NCI-H460 (cell line): ENCODE results near the gene KAT2A. TPM values are rescaled to one million over a fixed set of nuclear protein-coding genes. Genes with fewer than 3 reads are reported as not detected.

Experiments used
- DNase-seq: peaks from one replicate; pipeline ENCODE4 v3.0.0-alpha.2; 2016; ENCODE audit warnings: low read depth; ENCODE audit errors: extremely low read depth
- total RNA-seq: library from RNA; depleted of rRNA; stranded (reverse); fragments of >200 nt; shearing (Covaris generic); gene quantifications from 2 replicates; pipeline ENCODE4 v1.2.3, GENCODE V29; 2014

The KAT2A gene
- total RNA-seq, 1 experiment from 2014 or later = 23.4 TPM

DNA sequence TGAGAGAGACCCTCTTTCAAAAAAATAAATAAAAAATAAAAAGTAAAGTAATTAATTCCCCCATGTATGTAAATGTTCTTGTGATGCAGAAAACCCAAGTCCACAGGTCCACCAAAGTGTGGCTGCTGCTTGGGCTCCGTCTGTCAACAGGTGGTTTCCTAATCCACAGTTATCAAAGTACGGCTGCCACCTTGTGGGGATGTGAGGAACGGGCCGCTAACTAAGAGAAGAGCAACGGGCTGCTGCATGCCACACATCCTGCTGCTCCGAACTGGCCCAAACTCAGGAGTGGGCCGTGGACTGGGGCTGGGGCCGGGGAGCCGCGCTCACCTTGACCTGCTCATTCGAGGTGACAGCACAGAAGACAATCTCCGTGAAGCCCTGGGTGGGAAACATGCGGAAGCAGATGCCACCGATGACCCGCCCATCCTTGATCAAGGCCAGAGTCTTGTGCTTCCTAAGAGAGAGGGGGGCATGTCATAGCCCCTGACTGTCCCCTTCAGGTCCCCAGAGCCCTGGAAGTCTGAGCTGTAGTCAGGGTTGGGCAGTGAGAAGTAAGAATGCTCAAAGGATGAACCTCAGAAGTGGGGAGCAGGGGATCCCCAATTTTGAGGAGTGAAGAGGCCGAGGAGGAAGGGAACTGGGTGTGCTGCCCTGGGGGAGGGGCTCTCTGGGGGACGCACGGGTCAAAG, 4.3 kb downstream of the KAT2A start:
- peak; percentile 83 for DNase-seq

DNA sequence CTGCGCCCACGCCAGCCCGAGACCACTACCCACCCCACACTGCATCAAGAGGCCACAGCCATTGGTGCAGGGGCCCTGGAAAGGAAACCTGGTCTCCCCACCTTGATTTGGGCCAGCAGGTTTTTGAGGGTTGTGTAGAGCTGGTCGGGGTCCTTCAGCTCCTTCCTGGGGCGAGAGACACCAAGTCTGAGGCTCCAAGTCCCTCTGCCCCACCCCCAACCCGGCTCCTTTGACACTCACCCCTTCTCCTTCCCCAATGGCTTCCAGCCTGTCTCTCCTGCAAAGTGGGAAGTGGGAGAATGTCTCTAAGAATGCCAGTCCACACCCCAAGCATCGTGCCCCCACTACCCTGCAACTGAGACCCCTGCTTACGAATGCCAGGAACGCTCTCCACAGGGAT, 7.0 kb downstream of the KAT2A start:
- no peak for DNase-seq

DNA sequence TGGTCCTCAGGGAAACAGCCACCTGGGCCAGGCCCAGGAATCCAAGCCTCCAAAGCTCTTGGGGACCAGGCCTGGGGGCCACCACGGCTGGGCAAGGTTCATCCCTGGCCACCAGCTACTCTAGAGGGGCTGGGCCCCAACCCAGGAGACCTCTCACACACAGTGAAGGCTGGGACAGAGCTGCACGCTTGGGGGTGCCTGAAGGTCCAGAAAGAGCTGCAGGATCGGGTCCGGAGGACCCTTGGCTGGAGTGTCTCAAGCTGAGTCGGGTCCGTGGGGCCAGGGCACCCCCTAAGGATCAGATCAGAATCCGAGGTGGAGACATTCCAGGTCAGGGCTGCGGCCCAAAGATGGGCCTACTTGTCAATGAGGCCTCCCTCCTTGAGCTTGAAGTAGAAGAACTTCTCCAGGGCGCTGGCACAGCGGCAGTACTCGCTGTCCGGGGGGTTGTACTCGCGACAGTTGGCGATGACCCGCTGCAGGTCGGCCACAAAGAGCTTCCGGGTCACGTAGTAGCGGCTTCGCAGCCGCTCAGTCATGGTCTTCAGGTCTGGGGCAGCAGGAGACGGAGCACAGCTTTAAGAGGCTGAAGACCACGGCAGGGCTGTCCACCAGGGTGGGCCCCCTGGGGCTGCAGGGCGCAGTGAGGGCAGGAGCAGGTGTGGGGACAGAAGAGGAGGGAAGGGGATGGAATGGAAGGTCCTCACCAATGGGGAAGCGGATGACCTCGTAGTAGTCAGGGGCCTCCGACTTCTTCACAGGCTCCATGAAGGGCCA, 7.7 kb downstream of the KAT2A start:
- no peak for DNase-seq

DNA sequence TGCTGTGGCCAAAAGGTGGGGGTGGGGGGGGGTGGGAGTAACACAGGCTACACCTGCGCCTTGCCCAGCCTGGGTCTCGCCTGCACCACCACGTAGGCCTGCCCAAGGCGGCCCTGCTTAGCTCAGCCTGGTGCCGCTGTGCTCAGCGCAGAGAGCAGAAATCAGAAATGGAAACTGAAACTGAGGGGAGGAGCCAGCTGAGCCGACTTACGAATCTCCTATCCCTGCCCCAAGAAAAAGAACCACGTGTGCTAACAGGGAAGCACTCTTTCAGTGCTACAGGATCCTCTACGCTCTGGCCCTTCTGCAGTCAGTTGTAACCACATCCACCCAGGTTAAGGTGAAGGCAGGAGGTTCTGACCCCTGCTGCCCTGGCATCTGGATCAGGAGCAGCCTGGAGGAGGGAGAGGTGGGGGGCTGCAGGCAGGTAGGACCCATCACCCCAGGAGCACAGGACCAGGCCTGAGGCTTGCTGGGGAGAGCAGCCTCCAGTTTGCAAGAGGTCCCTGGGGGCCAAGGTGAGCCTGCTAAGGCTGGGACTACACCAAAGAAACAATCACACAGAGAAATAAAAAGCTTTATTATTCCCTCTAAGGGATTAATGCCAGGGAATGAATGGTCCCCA, 8.5 kb downstream of the KAT2A start, which contains the start of gene DHX58:
Gene DHX58 (minus strand): TSS at position 163 of the 625 bp plus-strand sequence. CDS start 822 bp downstream, outside the sequence.
- DNase-seq = peak; percentile 61

DNA sequence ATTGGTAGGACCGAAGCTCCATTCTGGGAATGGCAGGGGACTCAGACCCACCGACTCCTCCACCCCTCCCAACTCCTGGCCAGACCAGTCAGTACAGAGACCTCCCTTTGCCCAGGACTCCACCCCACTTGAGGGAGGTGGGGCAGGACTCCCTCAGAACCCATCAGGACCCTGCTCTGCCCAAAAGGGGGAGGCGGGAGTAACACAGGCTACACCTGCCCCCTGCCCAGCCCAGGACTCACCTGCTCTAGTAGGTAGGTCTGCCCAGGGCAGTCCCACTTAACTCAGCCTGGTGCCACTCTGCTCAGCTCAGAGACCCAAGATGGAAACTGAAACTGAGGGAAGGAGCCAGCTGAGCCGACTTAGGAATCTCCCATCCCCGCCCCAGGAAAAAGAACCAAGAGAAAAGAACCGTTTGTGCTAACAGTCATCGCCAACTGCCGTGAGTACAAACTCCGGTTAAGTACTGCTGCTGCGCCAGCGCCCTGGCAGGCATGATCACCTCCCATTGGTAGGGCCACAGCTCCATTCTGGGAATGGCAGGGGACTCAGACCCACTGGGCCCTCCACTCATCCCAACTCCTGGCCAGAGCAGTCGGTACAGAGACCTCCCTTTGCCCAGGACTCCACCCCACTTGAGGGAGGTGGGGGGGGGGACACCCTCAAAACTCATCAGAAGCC, 9.2 kb downstream of the KAT2A start:
- DNase-seq = no peak

DNA sequence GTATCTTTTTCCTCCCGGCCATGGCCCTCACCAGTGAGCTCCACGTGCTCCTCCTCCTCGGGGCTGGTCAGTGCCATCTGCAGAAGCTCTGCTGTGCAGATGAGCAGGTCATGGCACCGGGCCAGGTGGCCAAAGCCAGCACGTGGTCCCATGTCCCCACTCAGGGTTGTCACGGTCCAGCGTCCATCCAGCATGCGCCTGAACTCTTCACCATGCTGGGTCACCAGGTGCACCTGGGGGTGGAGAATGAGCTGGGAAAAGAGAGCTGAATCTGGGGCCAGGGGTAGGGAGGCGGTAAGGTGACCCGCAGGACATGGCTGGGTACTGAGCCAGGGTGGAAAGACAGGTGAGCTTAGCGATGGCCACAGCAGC, 9.9 kb downstream of the KAT2A start:
- DNase-seq = no peak

DNA sequence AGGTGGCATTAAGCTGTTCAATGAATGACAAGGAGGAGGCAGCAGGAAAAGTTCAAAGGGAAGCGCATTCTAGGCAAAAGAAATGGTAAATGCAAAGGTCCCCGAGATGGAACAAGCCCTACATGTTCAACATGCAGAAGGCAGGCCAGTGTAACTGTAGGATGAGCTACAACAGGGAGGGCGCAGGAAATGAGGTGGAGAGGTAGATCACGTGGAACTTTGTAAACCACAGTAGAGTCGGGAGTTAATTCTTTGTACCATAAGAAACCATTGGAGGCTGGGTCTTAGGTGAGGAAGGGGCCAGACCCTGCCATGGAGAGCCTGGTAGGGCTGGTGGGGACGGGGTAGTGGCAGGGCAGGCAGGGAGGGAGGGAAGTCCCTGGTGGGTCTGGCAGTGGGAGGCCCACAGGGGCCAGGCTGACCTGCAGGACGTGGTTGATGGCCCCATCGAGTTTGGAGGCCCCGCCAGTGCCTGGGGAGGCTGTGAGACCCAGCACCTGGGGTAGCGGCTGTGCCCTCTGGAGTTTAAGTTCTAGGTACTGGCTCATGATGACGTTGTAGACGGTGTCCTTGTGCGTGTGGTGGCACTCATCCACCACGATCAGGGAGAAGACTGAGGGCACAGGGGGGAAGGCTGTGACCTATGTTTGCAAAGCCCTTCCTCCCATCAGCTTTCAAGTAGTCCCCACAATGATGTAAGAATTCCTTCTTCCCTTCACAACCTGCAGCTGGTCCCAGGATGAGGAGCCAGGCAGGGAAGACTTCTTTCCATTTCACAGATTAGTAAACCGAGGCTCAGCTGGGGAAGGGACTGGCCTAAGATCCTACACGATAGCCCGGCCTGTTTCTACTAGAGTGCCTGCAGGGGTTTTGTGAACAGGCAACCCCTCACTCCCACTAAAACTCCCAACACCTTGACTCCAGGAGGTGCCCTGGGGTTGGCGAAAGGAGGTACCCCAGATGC, 10.6 kb downstream of the KAT2A start:
- no peak for DNase-seq

DNA sequence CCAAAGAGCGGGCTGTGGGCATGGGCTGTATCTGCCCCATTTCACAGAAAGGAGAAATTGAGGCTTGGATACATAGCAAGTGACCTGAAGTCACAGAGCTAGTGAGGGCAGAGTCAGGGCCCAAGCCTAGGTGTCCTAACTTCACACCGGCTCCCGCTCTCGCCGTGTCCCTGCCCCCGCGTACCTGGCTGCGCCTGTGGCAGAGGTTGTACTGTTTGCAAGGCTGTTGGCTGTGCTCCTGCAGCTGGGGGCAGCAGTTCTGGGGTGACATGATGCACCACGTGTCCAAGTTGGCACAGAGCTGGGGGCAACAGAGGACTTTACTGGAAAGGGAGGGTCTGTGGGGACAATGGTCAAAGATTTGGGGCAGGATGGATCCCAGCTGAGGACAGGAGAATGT, 12.1 kb downstream of the KAT2A start:
- DNase-seq = no peak

DNA sequence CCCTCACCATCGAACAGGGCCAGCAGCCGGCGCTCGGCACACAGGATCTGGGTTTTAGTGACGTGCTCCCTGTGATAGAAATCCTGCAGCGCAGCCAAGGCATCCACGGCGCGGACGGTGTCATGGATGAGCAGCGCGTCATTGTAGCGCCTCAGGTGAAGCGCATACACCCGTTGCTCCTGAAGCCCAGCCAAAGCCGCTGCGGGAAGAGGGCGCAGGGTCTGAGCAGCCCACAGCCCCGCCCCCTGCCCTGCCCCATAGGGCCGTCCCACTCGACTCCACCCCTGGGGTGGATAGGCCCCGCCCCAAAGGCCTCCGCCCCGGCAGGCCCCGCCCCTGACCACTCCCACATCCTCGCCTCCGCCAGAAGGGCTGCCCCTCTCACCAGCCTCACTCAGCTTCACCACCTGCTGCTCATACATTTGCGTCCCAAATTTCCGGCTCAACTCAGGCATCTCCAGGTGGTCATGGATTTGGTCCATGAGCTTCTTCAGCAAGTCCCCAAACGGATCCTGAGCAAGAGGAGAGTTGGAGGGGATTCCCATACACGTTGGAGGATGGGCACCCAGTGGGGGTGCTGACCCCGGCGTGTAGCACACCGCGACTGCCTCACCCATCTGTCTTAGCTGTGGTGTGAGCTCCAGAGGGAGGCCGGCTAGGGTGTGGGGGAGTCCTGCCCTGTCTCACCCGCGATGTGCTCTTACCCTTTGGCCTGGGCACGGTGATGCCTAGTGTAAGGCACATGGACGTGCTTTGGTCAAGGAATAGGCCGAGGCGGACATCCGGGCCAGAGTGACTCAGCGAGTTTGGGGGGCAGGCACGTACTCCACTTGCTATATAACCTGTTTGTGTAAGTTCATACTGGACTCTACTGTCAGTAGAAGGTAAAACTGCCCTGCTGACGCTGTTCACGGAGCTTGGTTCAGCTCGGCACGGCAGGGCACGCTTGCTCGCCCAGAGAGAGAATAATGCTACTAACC, 13.3 kb downstream of the KAT2A start:
- DNase-seq = no peak

DNA sequence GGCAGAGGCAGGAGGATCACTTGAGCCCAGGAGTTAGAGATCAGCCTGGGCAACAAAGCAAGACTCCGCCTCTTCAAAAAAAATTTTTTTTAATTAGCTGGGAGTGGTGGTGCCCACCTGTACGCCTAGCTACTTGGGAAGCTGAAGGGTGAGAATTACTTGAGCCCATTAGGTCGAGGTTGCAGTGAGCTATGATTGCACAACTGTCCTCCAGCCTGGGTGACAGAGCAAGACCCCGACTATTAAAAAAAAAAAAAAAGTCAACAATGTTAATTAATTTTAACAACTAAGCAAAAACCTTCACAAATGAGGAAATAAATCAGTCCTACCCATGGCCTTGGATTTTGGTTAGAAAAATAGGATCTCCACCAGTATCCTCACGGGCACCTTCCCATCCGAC, 14.0 kb downstream of the KAT2A start:
- no peak for DNase-seq

DNA sequence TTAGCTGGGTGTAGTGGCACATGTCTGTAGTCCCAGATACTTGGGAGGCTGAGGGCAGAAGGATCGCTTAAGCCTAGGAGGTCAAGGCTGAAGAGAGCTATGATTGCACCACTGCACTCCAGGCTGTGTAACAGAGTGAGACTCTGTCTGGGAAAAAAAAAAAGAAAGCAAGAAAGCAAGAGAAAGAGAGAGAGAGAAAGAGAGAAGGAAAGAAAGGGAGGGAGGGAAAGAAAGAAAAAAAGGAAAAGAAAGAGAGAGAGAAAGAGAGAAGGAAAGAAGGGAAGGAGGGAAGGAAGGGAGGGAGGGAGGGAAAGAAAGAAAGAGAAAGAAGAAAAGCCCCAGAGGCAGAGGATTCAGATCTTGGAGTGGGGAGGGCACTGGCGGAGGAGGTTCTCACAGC, 15.2 kb downstream of the KAT2A start:
- no peak for DNase-seq

DNA sequence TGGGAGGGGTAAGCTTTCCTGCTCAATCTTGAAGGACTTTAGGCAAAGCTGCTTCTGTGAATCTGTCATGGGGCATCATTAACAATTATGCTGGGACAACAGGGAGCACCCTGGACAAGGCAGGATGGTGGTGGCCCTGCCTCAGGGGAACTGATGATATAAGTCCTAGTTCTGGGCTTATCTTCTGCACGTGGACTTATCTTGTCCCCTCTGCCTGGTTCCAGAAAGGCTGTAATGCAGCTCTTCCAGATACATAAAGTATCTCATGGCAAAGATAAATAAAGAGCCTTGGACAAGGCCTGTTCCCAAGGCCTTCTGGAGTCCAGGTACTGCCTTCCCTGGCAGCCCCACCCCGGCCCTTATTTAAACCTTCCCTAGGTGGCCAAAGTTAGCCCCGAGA, 16.9 kb downstream of the KAT2A start:
- DNase-seq = no peak

DNA sequence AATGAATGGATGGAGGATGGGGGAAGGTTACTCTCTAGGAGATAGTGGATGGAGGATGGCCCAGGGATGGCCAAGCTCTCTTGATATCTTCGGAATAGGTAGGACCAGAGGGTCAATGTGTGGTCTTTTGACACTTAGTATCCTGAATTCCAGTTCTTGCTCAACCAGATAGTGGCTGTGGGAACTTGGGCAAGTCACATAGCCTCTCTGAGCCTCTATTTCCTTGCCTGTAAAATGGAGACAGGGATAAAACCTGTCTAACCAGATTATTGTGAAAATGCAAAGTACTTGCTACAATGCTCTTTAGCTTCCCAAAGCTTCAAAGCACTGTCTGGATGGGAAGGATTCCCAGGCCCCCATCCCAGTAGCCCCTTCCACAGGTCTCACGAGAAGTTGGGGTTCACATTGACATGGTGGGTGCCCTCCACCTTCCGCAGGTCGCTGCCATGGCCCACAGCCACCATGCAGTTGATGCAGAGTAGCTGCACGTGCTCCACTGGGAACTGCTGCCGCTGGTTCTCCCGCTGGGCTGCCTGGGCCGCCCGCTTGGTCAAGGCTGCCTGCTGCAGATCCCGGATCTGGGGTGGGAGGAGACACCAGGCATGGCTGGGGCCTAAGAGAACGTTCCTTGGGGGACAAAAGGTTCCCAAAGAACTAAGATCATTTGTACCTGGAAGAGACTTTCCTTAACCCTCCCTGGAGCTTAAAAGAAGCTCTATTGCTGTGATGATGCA, 17.8 kb downstream of the KAT2A start:
- no peak for DNase-seq

DNA sequence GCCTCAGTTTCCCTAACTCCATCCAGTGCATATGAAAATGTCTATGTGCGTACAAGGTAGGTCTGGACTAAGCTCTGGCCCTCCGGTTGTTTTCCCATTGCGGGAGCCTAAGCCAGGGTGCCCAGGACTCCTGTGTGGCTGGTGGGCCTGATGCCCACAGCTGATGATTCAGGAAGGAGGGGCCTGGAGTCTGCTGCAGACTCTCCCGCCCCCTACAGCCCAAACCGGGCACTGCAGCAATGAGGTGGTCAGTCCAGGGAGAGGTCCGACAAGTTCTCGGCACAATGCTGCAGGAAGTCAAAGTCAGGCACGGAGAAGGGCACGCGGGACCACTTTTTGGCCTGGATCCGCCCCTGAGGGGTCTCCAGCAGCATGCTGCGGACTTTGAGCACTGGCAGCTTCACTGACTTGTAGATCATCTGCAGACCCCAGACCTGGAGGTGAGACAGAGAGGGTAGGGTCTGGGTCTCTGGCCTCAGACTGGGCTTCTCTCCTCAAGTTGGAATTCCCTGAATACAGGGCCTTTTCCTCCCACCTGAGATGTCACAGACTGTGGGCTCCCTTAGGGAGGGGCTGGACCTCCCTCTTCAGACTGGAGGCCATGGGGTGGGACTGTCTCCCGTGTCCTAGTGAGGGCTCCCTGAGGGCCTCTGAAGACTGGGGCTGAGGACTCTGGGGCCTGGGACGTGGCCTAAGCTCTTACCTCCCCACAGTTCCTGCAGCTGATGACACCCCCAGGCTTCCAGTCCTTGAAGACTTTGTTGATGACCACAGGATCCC, 19.5 kb downstream of the KAT2A start:
- peak; percentile 54 for DNase-seq

DNA sequence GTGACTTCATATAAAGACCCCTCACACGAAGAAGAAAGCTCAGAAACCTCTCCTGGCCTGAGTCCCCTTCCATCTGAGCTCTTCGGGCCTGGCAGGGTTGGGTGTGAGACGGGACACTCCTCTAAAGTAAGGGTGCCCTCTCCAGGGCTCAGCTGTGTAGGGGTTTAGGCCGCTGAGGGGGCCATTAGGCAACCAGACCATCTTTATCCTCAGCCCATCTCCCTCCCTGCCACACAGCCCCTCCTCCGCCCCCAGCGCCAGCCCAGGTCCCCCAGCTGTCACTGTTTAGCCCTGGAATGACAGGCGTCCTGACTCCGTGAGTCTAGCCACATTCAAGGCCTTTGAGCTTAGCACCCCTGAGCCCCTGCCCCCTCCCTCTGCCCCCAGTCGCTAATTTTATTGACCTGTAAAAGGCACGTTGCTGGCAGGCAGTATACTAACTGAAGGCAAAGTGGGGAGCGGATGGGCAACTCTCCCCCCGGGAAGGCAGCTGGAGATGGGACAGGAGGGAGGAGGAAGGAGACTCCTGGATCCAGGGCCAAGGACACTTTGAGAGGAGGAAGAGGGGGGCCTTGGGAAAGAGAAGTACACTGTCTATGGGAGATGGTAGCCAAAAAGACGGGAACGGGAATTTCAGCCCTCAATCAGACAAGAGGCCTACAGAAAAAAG, 22.3 kb downstream of the KAT2A start:
- DNase-seq = no peak

DNA sequence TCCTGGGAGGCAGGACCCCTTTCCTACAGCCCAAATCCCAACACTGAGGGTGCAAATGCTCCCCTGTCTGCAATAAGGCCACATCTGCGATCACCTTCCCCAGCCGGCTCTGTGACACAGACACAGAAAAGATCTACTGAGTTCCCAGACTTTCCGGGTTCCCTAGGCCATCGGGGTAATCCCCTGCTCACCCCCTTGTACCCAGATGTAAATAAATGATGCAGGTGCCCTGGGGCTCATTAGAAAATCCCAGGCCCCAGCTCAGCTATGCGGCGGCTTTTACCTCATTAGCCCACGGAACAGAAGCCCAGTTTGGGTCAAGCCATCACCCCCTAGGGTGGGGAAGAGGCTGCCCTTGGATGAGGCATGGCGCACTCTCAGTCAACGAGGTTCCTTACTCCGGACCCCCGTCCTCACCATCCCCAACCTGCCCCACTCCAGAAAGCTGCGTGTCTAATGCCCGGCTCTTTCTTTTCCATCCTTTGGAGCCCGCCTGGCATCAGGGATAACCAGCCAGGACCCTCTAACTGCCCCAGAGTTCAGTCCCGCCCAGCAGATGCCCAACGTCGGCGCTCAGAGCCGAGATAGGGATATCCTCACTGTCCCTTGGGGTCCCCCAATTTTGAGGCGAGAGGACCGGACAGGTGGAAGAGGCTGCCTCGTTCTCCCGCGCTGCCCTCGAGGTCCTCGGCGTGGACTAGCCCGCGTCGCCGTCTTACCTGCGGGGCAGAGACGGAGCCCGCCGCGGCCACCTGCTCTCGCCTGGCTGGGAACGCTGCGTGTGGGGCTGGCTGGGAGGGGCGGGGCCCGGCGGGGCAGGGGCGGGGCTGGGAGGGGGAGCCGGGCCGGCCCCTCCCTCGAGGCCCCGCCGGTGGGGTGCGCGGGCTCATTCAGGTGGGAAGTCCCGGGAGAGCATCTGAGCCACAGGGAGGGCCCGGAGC, 23.2 kb downstream of the KAT2A start, which contains the start of gene ZNF385C:
Gene ZNF385C (minus strand): TSS at position 783 of the 941 bp plus-strand sequence. CDS start 35,417 bp downstream, outside the sequence.
- no peak for DNase-seq
